ENCODE data around the gene WHRN.

DNA sequence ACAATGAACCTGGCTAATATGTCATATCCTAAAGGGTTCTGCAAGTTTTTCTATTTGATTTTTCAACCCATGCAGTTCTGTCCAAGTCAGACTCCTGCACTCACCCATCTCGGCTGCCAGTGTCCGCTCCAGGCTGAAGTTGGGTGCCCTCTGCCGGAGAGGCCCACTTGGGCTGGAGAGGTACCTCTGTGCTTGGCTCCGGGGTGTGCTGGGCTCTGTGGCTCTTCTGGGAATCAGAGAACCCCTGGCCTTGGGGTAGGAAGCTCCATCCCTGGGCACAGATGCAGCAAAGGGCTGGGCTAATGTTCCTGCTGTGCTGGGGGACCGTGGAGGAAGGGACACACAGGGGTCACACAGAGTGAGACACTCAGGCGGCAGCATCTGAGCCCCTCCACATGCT lies 149.5 kb downstream of the WHRN start:
- TF ChIP-seq CTCF (IDR thresholded peaks at IDR 0.05): no peak
- TF ChIP-seq POLR2A (IDR thresholded peaks at IDR 0.05): no peak
- no peak for TF ChIP-seq EP300 (IDR thresholded peaks at IDR 0.05)
- no peak for TF ChIP-seq POLR2AphosphoS5 (IDR thresholded peaks at IDR 0.05)
